ENCODE results near the gene PRKG1.
"Not testable (repeated sequence)": the region's sequence is repeated elsewhere in the genome, so short reads cannot be mapped to it uniquely, and the experiment has no call there.

PRKG1 gene

DNA sequence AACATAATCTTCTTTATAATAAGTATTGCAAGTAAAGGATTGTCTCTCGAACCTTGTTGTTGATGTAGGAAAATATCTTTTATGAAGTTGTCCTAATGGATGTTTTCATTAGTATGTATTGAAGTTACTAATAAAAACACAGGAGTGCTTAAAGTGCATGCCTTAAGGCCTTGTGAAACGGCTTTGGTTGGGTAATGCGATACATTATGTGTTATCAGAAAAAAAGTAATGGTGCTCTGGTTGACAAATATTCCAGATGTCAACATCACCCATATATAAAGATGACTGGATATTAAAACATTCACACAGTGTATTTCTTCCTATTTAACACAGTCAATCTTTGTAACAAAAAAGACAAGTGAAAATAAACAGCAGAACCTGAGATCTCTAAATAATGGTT lies 310.7 kb downstream of the PRKG1 start:
- DNase-seq (ENCODE audit: low read depth) = no peak

DNA sequence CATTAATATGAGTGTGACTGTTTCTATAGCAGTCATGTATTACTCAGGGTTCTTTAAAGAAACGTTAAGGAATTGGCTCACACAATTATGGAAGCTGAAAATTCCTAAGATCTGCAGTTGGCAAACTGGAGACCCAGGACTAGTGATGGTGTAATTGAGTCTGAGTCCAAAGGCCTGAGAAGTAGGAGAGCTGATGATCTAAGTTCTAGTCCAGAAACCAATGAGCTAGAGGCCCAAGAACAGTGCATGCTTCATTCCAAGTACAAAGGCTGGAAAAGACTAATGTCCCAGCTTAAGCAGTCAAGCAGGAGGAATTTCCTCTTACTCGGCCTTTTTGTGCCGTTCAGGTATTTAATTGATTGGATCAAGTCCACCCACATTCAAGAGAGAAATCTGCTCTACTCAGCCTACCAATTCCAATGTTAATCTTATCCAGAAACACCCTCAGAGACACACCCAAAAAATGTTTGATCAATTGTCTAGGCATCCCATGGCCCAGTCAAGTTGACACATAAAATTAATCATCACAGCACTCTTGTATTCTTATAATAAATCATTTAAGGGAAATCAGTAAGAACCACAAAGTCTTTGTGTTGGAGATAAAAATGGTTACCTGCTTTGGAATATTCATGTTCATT lies 312.1 kb downstream of the PRKG1 start:
- no peak for DNase-seq (ENCODE audit: low read depth)

DNA sequence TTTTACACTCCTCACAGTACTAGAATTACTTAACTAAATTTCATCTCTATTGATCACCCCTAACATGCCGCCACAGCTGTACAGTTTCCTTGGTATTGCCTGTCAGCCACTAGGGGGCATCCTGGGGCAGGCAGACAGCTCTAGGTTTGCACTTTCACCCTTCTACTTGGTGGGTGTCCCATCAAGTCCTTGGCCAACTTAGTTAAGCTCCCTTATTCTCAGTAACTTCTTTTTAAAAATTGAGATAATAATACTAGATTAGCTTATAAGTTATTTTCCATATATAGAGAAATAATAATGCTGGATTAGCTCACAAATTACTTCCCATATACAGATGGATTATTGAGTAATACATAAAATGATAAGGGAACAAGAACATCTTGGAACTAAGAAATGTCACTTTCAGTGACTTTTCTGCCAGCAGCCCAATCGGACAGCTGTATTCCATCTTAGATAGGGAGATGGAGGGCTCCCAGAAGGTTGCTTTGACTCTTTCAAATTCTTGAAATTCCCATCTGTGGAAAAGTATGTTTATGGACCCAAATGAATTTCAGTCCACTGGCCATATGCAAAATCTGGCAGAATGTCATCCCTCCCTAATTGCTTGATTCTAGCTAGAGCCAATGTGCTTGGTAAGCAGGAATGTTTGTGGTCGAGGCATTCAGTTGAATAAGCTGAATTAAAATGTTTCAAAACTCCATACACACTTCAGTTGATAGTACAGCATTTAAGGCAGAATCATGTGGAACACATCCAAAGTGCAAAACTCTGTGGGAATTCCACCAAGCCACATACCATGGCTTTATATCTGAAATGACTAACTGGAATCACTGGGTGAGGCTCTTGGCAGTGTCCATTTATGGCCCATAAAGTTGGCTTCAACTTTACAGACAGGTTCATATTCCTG lies 315.4 kb downstream of the PRKG1 start:
- DNase-seq (ENCODE audit: low read depth) = no peak

DNA sequence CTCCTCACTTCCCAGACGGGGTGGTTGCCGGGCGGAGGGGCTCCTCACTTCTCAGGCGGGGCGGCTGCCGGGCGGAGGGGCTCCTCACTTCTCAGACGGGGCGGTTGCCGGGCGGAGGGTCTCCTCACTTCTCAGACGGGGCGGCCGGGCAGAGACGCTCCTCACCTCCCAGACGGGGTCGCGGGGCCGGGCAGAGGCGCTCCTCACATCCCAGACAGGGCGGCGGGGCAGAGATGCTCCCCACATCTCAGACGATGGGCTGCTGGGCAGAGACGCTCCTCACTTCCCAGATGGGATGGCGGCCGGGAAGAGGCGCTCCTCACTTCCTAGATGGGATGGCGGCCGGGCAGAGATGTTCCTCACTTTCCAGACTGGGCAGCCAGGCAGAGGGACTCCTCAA lies 318.7 kb downstream of the PRKG1 start:
- not testable (repeated sequence) for DNase-seq (ENCODE audit: low read depth)

DNA sequence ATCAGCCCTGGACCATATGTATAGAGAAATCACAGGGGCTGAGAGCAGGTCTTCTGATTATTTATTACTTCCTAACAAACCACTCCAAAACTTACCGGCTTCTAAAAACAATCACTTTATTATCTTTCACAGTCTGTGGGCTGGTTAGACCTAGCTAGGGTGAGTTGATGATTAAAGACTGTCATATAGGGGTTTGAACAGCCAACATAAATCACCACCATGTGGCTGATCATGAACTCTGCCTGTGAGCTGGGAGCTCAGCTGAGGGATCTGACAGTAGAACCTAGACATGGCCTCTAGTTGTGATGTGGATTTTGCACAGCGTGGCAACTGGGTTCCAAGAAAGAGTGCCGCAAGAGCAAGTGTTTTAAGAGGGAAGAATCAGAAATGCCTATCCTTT lies 319.8 kb downstream of the PRKG1 start:
- DNase-seq (ENCODE audit: low read depth) = no peak

DNA sequence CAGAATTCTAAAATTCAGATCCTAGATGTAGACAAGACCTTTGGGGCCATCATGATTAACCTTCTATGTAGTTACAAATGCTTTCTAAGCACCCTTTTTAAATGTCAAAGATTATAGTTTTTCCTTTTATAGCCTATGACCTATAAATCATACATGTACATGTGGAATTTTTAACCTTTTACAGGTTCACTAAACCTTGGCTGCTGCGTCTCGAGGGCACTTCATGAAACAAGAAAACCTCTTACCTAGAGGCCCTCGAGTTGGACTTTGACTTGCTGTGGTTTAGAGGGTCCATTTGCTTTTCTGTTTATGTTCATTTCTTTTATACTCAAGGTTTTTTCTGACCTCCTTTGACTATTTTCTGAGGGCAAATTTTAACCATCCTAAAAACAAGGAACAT lies 323.0 kb downstream of the PRKG1 start:
- no peak for DNase-seq (ENCODE audit: low read depth)

DNA sequence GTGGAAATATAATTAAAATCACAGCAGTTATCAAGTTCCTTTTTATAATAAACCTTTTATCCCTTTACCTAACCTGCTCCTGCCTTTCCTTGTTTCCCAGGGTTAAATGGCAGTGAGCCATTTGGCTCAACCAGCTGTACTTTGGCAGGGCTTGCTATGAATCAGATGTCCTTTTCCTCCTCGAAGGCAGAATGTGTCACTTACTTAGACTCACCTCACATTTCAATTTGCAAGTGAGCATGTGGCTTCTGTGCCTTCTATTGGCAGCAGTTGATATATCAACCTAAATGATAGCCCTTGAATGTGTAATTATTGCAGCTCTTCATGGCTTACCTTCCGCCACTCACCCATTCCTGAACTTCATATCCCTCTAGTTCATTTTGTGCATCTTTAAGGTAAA lies 323.4 kb downstream of the PRKG1 start:
- no peak for DNase-seq (ENCODE audit: low read depth)

DNA sequence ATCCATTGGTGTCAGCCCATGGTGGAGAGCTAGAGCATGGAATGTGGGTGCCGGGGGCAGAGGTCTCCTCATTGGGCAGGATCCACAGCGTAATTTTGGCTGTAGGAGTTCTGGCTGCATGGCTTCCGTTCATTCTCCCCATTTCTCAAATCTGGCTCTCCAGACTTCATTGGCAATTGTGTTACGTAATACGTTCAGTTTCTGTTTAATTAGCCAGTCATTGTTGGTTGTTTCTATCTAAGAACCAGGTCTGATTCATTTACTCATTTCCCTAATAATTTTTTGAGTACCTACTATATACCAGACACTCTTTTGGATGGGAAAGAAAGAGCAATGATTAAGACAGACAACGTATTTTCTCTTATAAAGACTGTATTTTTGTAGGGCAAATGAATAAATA lies 325.6 kb downstream of the PRKG1 start:
- no peak for DNase-seq (ENCODE audit: low read depth)

DNA sequence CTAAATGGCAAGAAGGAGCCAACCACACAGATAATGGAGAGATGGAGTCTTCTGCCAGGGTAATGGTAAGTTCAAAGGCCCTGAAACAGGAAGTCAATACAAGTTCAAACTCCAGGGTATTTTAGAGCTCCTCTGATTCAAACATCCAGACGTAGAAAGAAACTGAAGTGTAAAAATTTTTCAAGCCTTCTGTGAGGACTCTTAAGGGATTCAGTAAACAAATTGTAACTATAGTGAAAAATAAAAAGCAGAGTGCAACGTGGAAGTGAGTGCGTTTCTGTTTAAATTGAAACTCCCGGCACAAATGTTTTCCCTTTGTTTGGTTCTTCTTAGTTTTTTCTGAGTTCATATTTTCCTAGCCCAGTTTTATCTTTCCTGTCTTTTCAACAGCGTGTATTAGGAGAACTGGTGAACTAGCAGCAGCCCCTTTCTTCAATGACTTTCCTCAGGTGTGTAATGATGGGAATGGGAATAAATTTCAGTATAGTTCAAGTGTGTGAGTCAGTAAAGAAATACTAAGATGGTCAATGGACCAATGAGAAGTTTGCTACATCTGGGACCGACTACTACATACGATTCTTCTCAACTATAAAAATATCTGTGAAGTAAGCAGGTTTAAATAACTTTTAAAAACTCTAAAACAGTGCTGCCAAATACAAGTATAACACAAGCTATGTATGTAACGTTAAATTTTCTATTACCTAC lies 326.3 kb downstream of the PRKG1 start:
- DNase-seq (ENCODE audit: low read depth) = no peak

DNA sequence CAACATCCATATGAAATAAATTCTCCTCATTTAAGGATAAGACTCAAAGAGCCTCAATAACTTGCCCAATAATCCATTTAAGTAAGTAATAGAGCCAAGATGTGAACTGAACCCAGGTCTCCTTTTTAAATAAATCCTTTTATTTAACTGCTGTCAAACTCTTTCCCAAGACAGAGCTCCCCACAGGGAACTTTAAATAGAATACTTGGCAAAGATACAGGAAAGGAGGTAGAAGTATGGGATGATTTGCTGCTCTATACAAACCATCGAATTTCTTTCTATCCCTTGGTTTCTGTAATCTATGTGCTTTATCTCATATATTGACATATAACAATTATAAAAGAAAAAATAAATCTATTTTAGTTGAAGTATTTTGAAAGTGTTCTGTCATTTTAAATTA lies 329.2 kb downstream of the PRKG1 start:
- no peak for DNase-seq (ENCODE audit: low read depth)

DNA sequence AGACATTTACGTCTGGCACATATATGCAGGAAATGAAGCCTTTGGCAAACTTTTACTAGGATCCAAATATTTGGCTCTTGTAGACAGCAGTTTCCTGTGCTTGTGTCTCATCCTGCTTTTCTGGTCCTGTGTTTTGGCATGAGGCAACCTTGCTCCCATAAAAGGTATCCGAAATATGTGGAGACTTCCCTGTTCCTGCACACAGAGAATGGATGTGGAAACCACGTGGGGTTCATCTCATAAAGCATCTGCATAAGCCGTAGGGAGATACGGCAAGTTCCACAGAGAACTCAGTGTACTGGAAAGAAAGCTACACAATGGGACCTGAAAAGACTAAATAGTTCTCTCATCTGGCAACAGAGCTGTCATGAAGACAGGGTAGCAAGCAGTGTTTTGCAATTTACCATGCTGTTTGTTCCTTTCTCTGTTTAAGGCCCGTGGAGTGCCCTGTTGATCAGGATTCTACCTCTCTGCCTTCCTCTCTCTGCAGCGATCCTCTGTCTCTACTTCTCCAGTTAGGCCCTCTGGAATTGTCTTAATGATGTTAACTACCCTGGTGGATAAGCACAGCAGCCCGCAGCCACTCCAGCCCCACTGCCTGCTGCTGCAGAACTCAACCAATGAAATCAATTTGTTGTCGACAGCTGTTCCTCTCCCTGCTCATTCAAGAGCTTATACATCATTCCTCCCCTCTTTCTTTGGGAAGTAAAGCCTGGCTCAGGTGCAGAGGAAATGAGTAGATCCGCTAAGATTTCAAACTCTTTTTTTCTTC lies 331.5 kb downstream of the PRKG1 start:
- DNase-seq (ENCODE audit: low read depth) = no peak

DNA sequence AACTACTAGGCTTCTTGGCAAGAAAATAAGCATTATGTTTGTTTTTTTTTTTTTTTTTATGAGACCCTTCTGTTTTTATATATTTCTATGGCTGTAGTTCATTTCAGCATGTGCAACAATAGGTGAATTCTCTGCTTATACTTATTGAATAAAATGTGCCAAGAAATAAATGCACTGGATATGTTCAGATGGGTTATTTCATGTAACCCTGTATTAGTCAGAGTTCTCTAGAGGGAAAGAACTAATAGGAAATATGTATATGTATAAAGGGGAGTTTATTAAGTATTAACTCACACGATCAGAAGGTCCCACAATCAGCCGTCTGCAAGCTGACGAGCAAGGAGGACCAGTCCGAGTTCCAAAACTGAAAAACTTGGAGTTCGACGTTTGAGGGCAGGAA lies 332.3 kb downstream of the PRKG1 start:
- no peak for DNase-seq (ENCODE audit: low read depth)

DNA sequence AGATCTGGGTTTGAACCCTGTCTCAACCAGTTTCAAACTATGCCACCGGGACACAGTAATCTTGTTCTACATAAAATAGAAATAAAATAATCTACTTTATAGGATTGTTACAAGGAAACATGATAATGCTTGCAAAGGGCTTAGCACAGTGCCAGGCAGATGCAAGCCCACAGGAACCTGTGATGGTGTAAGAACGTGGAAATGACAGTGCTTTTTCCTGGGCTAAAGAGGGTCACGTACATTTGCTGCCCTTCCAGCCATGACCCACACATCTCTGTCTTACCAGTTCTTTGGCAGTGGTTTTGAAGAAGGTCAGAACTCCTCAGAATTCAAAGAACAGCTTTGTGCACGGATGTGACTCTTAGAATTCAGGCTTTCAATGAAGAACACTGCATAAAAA lies 342.2 kb downstream of the PRKG1 start:
- DNase-seq (ENCODE audit: low read depth) = no peak

DNA sequence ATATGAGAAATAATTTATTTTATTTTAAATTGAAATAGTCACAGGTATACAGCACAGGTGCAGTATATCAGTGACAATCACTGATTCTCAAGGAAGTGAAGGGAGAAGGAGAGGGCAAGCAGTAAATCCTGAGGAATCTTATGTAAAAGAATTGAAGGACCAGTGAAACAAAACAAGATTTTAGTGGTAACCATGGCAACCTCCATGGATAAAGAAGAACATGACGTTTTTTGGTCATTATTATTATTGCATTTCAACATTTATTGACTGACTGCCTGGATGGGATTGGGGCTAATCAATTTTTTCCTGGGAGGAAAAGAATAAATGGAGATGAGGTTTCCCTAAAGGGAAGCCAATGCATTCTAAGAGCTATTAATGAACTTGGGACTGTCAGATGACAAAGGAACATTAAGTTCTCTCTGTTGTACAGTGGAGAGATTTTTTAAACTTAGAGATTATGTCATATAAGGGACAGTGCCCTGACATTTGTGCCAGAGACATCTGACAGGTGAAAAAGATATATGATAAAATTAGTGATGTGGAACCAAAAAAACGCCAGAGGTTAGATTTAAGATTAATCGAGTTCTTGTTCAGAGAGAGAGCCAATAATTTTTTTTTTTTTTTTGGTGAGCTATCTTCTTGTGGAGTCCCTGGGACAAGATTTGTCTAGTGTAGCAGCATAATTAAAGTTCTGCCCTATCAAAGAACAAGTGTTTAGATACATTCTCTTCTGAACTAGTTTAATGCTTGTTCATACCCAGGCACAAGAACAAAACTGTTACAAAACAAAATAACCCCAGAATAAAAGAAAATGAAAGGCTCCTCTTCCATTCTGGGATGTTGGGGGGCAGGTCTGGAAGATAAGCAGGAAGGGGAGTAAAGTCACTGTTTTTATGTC lies 345.2 kb downstream of the PRKG1 start:
- no peak for DNase-seq (ENCODE audit: low read depth)

DNA sequence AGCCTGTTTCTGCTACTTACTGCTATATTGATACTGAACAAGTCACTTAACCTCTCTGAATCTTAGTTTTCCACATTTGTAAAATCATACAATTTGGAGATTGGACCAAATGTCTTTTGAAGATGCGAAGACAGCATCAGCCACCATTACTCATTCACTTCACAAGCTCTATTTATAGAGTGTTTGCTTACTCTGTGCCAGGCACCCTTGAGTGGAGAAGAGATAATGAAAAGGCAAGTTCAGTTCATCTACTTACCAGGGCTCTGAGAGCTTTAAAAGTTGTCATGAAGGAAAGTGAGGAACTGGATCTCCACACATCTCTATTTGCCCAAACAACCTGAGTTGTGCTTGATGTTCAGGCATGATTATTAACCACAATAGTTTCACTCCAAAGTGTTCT lies 347.6 kb downstream of the PRKG1 start:
- DNase-seq (ENCODE audit: low read depth) = no peak

DNA sequence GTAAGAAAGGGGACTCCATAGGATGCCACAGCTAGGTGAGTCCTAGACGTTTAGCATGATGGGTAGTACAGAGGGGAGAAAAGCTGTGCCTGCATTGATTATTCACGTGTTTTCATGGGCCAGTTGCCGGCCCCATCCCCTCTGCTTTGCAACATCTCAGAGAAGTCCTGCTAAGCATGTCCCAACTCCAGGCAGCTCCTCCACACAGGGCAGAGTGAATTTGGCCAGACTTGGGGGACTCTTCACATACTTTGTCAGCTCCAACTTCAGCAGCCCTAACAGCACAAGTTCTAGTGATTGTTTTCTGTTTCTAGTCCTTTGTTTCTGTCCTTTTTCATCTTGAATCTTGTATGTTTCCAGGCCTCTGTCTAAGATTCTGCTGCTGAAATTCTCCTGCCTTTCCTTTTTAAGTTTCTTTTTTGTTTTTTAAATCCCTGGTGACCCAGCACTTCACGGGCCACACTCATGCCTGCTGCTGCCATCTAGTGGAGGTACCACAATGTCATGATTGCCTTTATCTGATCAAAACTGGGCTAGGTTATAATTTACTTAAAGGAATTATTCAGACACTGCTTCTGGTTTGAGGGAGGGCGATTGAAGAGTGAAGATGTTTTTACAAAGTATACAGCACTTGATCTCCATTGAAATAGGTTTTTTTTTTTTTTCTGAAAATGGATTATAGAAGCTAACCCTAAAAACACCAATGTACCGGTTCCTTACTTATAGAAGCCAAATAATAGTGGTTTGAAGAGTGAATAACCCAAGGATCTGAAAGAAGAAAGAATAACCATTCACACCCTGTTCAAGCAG lies 348.2 kb downstream of the PRKG1 start:
- DNase-seq (ENCODE audit: low read depth) = no peak

DNA sequence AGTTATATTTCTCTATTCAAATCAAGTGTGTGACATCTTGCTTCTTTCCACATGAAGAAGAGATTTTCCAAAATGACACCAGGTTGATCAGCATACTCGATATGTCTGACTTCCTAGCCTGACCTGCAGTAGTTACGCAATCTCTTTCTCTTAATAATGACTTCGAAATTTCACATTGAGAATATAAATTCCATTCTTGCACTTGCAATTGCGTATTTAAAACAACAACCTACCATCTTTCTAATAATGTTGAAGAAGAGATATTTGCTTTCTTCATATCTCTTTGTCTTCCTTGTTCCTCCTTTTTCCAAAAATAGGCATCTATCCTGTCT lies 348.8 kb downstream of the PRKG1 start:
- DNase-seq (ENCODE audit: low read depth) = no peak

DNA sequence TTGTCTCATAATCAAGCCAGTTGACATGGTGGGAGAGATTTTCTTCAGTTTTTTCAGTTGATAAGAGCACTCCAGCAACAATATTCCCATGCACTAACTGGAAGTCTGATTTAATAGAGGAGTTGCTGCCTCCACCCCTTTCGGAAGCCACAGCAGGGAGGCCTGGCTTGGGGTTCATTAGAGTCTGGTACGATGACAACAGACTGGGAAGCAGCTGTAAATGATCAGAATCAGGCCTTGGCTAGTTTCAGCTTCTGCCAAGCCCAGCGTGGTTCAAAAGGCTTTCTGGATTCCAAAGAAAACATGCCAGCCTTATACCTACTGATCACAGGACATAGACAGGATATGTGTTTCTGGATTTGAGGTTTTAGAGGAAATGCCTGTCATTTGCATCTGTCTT lies 351.1 kb downstream of the PRKG1 start:
- DNase-seq (ENCODE audit: low read depth) = no peak

DNA sequence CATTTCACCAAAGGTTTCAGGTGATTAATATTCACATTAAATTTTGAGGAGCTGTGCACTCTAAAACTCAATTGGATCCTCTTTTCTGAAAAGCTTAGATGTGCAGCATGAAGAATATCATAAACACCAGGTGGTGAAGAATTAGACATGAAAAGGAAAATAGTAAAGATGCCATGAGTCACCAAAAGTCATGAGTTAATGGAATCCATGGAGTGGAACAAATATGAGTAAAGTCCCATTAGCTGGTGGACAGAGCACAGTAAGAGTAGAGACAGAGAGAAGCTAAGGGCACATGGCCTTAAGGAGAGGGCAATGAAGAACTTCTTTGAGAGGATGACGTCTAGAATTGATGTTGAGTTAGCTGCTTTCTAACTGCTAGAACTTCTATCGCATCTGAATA lies 353.5 kb downstream of the PRKG1 start:
- DNase-seq (ENCODE audit: low read depth) = no peak

DNA sequence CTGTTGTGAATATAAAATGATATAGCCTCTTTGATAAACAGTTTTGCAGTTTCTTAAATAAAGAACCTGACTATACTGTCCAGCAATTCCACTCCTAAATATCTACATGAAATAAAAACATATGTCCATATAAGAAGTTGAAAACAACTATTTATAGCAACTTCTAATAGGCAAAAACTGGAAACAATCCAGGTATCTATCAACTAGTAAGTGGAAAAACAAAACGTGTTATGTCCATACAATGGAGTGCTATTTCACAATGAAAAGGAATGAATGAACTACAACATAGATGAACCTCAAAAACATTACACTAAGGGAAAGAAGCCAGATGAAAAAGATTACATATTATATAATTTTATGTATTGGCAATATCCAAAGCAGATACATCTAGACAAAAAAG lies 356.2 kb downstream of the PRKG1 start:
- DNase-seq (ENCODE audit: low read depth) = no peak
